Activated T-cell treated with anti-CD3 and anti-CD28 coated beads for 1 hour (primary cell): ENCODE data around the gene PTPRN2.
"Not testable (repeated sequence)": the region's sequence is repeated elsewhere in the genome, so short reads cannot be mapped to it uniquely, and the experiment has no call there.

Experiments used
- DNase-seq: peaks from one replicate; pipeline ENCODE4 v3.0.0-alpha.2; 2020; ENCODE audit warnings: low read depth

The PTPRN2 gene

DNA sequence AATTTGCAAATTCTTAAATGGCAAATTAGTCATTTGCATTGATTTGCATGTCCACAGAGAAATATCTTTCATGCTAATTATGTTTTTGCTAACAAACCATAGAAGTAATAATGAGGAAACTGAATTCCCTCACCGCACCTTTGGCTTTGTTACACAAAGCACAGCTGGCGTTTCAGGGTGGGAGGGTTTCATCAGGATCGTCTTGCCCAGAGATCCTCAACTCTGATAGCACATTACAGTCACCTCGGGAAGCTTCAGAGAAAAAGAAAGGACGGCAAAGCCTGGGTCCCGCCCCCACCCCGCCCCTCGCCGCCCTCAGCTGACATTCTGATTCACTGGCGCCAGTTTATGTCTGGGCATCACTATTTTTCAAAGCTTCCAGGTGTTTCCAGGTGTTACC, 119.4 kb downstream of the PTPRN2 start:
- no peak for DNase-seq

DNA sequence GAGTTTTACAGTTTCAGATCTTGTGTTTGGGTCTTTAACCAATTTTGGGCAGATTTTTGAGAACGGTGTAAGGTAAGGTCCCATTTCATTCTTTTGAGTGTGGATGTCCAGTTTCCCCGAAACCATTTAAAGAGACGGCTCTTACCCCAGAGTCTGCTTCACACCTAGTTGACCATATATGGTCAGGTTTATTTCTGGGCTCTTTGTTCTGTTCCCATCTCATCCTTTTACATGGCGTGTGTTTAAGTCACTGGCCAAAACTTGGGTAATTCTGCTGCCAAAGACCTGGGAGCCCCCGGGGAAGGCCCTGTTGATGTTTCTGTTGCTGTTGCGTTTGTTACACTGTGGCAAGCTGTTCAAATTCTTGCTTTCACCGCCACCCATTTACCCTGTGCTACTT, 120.1 kb downstream of the PTPRN2 start:
- no peak for DNase-seq

DNA sequence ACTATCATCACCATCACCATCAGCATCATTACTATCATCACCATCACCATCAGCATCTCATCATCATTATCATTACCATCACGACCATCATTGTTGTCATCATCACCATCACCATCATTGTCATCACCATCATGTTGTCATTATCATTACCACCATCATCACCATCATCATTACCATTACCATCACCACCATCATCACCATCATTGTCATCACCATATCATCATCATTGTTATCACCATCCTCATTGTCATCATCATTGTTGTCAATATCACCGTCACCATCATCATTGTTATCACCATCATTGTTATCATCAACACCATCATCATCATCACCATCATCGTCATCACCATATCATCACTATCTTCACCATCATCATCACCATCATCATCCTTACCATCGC, 124.3 kb downstream of the PTPRN2 start:
- DNase-seq, result no peak

DNA sequence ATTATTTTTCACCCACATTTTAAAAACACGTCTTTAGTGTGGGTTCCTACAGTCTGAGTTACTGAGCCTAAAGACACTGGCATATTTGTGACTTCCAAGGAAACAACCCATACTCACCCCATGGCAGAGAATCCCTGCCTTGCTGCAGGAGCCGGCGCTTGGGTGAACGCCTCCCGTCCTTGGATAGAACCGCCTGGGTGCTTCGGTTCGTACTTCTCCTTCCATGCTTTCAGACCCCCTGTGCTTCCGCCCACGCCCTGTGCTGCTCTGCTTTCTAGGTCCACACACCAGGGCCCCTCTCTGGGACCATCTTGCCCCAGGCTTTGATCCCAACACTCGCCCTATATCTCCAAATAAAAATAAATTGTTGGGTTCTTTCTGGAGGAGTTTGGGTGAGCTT, 125.8 kb downstream of the PTPRN2 start:
- DNase-seq, result no peak

DNA sequence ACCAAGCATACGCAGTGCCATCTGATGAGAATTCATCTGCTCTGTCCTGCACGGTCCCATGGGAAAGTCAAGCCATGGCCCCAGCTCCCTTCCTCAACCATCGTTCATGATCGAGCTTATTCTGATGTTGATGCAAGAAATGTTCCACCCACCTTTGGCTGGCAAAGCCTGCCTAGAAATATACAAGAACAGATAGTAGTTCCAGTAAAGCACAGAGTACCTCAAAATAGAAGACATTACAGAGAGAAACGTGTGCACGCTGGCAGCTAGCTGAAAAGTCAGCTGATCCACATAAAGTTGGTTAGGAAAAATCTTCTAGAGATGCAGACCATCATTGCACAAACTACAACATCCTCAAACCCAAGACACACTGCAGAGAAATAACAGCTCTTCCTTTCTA, 127.0 kb downstream of the PTPRN2 start:
- DNase-seq, result no peak

DNA sequence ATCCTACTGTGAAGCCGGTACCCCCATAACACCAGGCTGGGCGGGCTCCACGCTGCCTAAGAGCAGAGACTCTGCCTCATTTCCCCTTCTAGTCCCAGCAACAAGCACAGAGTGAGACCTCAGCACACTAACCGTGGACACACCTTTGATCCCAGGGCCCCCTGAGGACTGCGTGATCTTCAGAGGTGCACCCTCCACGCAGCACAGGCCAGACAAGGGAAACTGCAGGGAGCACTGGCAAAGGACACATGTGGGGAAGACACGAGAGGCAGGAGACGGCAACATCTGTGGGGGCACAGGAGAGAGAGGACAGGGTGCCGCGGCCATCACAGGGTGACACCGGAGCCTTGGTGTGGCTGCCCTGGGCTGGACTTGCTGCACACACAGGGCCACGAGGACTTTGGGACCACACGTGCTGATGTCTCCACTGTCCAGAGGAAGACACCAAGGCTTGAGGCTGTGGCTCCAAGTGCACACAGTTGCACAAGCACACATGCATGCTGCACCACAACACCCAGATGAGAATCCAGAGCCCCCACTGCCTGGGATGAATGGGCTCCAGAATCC, 128.8 kb downstream of the PTPRN2 start:
- DNase-seq, result no peak

DNA sequence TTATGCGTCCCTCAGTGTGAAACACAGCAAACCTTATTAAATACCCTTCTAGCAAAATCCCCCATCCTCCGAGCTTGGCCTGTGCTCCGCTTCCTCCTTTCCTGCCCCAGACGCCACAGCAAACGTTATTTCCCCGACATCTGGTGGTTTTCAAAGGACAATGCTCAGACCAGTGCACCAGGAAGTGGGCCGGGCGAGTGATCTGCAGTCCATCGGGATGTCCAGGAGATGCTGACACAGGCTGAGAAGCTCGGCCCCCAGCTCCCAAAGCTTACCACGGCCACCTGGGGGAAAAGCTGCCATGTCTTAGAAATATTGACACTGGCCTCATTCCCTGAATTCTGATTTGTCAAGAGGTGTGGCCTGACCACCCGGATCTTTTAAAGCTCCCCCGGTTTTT, 129.5 kb downstream of the PTPRN2 start:
- no peak for DNase-seq

DNA sequence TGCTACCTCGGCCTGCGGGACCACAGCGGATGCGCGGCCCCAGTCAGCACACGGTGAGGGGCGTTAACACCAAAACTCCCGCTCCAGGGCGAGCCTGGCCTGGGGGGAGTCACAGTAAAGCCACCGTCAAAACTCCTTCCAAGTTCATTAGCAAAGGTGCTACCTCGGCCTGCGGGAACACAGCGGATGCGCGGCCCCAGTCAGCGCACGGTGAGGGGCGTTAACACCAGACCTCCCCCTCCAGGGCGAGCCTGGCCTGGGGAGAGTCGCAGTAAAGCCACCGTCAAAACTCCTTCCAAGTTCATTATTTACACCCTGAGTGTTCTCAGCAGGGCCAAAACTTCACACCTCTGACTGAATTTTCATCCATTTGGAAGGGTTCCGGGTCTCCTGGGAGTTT, 130.0 kb downstream of the PTPRN2 start:
- DNase-seq, result not testable (repeated sequence)

DNA sequence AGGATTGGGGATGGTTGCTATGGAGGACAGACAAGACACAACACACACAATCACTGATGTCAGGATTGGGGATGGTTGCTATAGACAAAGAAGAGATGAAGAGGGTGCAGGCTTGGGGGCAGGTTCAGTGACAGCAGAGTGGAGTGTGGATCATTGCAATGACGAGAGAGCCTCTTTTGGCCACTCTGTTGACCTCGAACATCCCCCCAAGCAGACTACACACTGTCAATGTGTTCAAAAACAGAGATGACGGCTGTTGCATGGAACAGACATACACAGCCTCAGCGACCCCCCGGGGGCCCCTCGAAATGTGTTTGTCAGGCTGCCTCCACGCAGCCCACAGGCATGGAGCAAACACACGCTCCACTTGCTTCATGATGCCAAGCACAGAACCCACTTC, 133.0 kb downstream of the PTPRN2 start:
- no peak for DNase-seq

DNA sequence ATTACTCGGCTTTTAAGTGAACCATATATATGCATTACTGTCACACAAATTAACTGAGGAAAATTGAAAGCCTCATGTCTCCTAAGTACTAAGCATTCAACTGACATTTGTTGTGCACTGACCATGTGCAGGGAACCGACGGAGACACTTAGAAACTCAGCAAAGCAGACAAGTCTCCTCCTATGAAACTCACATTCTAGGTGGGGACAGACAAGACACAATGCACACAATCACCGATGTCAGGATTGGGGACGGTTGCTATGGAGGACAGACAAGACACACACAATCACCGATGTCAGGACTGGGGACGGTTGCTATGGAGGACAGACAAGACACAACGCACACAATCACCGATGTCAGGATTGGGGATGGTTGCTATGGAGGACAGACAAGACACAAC, 134.0 kb downstream of the PTPRN2 start:
- no peak for DNase-seq

DNA sequence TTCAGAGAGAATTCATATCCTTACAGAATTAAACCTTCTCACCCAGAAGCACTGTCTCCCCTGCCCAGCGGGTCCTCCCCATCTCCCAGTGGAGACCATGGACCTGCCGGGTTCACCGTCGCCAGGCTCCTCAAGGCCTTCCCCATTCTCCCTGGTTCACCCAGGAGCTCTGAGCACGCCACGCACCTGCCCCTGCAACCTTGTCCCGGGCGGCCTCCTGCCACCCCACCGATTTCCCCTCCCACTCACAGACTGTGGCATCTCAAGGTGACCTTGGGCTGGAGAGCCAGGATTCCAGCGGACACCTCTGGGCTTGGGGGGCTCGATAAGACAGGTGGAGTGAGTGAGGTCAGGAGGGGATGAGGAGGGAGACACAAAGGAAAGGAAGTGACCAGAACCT, 135.3 kb downstream of the PTPRN2 start:
- DNase-seq, result no peak

DNA sequence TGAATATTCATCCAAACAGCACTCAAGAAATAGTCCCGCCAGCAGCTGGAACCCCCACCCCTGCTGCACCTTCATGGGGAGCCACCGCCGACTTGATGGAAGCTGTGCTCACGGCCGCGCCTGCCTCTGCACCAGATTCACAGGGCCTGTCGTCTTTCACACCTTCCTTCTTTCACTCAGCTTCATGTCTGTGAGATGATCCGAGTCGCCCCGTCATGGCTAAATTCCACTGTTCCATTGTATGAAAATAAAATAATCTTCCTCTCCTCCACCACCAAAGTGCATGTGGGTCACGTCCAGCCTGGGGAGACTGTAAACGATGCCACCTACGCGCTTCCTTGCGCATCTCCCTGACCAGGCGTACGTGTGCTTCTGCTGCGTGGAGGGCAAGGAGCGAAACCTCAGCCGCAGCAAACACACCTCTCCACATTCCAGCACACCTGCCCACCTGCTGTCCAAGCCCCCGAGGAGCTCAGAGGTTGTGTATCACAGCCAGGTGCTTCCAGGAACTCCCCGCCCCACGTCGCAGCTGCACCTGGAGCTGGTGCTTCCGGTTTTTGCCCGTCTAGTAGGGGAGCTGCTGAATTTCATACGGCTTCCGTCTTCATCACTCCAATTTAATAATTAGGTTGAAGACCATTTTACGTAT, 137.0 kb downstream of the PTPRN2 start:
- no peak for DNase-seq

DNA sequence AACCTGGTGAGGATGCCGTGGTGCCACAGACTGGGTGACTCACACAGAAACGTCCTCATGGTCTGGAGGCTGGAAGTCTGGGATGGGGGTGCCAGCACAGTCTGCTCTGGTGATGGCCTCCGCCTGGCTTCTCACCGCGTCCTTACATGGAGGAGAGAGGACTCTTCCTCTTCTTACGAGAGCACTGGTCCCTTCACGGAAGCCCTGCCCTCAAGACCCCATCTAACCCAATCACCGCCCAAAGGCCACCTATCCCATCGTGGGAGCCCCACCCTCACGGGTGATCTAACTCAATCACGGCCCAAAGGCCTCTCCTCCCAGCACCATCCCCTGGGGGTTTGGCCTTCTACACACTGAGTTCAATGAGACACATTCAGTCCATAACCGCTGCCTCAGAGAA, 137.7 kb downstream of the PTPRN2 start:
- no peak for DNase-seq

DNA sequence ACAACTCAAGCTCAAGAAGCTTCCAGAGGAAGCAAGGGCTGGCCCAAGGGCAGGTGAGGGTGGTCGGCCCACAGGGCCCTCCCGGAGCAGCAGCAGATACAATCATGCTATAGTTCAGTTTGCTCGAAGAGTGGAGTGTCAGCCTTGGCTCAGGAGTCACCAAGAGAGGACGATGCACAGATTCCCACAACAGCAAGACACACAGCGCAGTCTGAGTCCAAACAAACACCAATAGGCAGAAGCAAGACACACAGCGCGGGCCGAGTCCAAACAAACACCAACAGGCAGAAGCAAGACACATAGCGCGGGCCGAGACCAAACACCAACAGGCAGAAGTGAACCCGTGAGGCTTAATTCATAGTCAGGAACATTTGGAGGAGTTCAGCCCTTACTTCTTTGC, 138.4 kb downstream of the PTPRN2 start:
- no peak for DNase-seq

DNA sequence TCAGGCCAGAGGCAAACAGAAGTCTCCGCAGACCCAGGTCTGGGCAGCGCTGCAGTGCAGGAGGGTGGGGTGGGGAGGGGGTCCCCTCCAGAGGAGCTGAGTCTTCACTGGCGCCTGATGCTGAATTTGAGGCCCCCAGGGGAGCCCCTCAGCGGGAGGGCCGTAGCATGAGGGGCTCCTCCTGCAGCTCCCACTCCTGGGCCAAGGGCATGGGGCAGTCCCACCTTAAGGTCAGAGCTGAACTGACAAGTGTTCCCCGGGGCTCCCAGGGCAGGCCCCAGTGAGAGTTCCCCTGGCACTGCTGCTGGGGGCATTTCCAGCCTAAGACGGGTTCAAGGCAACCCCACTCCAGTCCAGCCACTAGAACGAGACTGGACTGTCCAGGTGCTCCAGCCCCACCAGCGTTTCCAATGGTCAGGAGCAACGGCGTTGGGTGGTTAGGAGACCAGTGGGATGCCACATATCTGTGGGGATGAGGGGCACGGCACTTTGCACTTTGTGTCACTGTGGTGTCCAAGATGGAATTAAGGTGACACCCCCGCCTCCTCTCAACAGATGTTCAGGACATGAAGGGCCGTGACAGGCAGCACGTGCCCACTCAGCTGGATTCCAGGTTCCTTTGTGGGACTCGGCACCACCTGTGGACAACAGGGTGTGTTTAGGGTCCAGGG, 139.1 kb downstream of the PTPRN2 start:
- DNase-seq, result no peak

DNA sequence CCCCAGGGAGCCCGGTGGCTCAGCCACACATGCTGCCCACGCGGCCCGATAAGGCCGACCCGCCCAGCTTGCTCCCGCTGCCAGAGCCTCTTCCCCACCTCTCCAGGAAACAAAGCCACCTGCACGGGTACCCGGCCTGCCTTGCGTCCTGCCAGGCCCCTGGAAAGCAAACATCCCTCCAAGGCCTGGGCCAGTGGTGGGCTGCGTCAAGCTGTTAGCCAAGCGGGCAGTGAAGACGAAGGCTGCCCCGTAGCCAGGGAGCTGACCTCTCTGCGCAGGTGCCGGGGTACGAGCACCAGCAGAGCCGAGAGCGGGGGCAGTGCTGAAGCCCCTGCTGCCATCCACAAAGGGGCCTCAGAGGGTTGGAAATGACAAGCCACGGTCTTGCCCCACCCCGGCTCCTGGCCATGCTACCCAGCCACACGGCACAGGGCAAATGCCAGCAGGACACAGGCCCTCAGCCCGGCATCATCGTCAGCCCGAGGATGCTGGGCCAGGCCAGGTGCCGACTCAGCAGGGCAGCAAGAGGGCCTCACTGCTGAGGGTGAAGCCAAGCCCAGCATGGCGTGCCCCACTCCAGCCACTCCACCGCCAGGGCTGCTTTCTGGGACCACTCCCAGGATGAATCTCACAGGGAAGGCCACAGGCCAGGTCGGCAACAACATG, 140.0 kb downstream of the PTPRN2 start:
- no peak for DNase-seq

DNA sequence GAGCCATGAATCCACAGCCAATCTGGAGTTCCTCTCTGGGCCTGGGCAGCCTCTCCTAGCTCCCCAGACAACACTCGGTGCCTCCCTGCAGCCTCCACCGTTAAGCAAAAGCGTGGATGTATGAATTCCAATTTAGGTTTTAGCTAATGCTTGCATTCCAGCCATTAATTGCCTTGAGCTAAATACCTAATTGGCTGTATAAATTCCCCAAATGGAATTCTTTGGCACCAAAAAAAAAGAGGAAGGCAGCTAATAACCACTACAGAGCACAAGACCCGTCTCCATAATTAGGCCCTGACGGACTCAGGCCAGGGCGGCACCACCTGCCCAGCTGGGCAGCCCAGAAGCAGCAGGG, 140.5 kb downstream of the PTPRN2 start:
- no peak for DNase-seq

DNA sequence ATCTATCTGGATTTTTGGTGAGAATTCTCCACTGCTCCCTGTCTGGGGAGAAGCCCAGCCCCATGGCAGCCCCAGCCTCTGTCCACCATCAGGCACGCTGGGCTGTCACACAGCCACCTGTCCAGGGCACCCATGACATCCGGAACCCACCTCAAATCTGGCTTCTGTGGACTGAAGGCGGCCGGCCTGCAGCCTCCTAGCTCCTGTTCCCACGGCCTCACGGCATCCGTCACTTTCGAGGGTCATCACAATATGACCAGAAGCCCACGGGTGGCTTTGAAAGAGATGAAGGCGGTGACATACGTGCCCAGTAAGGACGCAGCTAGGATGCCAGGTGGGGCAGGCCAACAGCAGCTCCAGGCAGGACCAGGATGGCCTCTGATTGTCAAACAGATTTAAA, 140.9 kb downstream of the PTPRN2 start:
- DNase-seq, result no peak

DNA sequence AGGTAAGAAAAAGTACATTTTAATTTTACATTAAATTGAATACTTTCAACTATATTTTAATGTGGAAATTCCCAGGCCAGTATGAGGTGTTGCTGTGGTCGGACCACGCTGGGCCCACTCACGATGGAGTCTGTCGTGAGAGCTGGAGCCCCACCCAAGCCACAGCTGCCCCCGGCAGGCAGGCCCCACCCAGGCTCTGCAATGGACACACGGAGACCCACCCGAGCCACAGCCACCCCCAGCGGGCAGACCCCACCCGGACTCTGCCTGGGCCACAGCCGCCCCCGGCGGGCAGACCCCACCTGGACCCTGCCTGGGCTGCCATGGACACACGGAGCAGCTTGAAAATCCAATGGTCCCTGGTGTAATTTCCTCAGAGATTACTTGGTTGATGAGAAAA, 141.3 kb downstream of the PTPRN2 start:
- no peak for DNase-seq

DNA sequence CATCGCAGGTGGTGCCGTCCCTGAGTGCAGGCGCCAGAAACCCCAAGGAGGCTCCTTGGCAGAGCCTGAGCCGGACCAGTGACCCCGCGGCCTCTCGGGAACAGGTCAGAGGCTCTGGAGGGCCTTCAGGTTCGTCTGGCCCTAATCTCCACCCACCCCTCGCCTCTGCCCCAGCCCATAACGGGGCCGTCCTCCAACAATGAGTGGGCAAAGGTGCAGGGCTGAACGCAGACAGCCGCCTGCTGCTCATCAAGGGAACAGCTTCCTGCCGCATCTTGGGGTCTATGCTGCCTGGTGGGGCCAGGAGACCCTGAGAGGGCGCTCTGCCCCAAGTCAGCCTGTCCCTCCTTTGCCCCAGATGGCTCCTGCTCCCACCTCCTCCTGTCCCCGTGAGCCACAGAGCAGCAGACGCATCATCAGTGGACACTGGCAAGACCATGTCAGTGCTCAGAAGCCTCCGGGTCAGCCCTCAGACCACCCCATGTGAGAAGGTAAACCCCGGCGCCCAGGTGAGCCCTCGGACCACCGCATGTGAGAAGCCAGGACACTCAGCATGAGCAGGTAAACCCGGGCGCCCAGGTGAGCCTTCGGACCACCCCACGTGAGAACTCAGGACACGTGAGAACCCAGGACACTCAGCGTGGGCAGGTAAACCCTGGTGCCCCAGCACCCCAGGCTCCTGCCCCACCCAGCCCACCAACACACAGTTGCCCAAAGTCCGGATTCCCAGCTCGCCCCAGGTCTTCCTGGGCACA, 142.0 kb downstream of the PTPRN2 start:
- no peak for DNase-seq

DNA sequence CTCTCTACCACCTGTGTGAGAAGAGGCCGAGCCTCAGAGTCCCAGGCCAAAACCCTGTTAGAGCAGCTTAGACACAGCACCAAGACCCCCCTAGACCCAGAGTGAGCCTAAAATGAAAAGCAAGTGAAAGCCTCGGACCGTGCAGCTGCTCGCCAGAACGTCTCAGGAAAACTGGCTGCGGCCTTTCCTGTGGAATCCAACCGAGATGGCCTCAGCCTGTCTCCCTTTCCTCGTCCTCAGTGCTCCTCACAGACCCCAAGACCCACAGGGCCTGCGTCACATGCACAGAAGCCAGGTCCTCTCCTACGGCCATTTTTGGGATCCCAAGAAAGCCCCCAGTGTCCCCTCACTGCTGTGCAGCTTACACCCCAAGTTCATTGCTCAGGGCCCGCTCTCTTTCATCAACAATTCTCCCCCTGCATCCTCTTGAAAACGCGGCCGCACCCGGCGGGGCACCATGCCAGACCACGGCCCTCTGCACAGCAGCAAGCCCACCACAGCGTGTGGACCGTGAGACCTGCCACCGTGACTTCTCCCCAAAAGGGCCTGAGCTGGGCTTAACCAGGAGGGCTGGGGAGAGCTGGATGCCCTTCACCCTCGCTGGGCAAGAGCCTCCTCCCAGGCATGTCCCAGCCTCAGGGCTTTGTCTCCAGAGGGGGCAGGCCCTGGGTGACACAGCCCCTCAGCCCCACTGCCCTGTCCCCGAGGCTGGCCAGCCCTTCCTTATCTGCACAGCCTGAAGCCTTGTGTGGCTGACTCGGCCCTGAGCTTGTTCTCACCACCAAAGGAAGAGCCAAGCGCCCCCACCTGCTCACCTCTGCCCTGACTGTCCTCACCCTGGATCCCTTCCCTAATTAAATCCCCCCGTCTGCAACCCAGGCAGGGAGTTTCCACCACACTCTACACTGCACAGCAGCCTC, 142.9 kb downstream of the PTPRN2 start:
- DNase-seq, result no peak
